HG03520 (cell line): Measurements from ENCODE around the gene MASP1.

Experiments
- ATAC-seq: cut with Tn5 transposase; IDR thresholded peaks from one replicate; pipeline ENCODE4 v1.9.1; 2021; ENCODE audit warnings: mild to moderate bottlenecking, moderate library complexity; ENCODE audit not compliant: unreplicated experiment

MASP1 gene

DNA sequence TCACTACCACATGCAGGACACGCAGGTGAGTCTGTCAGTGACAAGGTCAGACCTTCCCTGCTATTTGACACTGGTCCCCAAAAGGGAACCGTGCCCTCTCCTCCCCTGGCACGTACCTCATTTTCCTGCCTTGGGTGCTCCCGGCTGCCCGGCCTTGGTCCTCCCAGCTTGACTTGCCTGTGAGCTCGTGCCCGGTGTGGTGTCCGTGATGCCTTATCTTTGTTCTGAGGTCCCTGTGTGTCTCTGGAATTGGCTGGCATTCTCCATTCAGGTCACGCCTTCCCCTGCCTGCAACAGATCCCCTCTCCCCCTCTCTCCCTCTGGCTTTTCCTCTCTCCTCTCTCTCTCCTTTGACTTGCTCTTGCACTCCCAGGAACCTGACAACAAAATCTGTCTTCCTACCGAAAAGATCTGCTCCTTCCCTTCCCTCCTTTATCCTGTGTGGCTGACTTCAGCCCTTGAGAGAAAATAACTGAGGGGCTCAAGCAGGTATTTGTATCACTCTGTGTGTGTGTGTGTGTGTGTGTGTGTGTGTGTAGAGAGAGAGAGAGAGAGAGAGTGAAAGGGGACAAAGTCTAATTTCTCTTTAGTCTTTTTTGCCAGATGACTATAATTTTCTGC lies at the start of gene MASP1:
Gene MASP1, minus strand, starts transcription at position 226 of the 621 bp plus-strand sequence. Its CDS starts 105 bp downstream, at position 121.
- no peak for ATAC-seq

- ATAC-seq = no peak
Observed at GRCh38 chr3:187340578-187340977, 49.0 kb upstream of the MASP1 start.

DNA sequence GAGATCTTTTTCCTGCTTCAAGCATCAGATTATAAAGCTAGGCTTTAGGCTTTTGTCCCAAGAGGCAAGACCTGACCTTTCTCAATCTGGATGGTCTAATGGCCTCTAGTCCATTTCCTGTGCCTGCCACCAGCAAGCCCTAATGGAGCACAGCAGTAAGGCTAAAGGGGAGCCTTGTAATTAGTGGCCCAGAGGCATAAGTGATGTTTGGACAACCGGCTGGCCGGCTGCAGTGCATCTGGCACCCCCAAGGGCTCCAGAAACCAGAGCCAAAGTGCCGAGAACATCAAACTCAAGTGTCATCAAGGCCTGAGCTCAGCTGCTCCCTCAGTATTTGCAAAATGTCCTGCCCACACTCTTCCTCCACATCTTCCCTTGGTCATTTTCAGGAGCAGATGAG lies 44.8 kb upstream of the MASP1 start:
- no peak for ATAC-seq

- ATAC-seq = no peak
Observed at GRCh38 chr3:187334904-187335303, 43.4 kb upstream of the MASP1 start.

DNA sequence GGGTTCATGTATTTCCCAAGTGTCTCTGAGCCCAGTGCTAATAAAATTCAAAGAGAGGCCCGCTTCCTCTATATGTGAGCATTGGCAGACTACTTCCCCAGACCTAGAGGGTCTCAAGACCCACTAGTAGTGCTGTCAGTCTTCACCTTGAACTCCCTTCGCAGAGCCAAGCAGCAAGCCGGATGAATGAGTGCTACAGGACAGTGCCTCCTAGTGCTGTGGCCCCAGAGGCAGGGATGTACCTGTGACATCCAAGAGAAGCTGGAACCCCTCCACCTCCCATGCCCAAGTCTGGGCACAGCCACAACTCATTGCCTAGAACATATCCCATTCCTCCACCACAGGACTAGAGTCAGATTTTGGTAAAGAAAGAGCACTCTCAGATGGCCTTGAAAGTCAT lies 37.2 kb upstream of the MASP1 start:
- ATAC-seq = no peak

DNA sequence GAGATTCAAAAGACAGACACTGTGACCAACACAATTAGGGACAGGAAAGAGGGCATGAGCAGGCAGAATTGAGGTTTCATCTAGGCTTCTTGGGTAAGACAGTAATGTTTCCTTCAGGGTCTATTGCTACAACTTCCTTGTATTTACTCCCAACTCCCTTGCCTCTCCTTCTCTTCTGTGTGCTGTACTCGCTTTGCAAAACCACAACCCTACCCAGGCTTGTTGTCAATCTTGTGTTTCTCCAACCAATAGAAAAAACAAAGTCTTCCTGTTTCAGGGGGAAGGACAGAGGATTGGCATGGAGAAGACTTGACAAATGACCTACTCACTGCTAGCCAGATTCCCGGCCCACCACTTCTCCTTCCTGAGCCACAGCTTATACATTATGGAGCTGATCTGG lies 36.3 kb upstream of the MASP1 start:
- no peak for ATAC-seq

DNA sequence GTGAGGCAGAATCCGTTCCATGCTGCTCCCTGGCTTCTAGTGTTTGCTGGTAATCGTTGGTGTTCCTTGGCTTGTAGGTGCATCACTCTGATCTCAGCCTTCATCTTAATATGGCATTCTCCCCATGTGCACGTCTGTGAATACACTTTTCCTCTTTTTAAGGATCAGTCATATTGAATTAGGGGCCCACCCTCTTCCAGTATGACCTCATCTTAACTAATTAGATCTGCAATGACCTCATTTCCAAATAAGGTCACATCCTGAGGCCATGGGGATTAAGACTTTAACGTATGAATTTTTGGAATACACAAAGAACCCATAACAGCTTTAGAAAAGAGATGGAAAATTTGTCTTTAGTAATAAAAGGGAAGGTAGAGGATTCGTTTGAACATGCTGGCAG lies 34.1 kb upstream of the MASP1 start:
- no peak for ATAC-seq

DNA sequence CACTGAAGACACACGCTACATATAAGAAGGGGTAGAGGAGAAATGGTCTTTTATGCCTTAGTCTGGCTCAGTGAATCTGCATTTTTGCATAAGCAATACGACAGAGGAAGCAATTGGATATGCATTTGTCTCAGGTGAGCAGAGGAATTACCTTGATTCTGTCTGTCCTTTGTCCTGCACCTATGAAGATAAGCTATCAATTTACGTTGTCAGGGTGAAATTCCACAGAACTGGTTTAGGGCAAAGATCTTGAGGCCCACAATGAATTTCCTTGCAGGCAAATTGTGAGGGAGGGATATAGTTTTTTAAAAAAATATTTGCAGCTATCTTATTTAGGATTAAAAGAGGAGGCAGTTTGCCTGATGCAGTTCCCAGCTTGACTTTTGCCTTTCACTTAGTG lies 31.6 kb upstream of the MASP1 start:
- no peak for ATAC-seq

DNA sequence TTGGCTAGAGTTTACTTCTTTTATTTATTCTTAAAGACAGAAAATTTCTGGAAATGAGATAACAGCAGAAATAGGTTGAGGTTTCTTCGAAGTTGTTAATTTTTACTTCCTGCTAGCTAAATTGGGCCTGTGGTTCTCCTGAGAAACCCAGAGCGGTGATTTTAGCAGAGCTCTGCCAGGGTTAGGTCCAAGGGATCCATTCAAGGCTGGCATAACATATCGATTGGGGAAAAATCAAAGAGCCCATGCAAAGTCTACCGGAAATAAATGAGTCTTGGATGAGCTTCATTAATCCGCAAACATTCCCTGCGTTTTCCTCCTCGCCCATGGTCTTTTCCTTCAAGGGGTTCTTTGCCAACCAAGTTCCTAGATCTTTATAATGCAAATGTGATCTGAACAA lies 30.8 kb upstream of the MASP1 start:
- ATAC-seq = no peak

- no peak for ATAC-seq
Observed at GRCh38 chr3:187321766-187322165, 30.2 kb upstream of the MASP1 start.

DNA sequence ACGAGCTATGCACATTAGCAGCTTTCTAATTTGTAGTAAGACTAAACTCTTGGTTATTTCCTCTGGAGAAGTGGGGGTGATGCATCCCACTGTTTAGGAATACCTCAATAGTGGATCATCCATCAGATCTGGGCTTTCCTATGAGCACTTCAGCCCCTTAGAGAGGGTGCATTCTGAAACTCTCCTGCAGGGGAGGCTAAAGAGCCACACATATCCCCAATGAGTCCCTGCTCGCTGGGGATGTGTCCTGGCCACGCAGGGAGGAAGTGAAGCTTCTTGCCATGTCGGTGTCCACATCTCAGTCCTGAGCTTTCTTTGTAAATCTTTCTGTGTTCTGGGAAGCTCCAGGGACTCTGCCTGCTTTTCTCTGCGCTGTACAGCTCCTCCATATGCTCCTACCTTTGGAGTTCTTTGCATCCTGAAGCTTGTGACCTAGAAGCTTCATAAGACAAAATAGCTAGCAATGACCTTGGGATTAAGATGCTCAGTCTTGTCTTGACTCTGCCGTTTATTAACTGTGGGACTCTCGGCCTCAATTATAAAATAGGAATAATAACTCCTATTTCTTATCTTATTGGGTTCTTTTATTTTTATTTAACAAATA lies 28.3 kb upstream of the MASP1 start:
- no peak for ATAC-seq

GRCh38 chr3:187318819-187319616 lies 27.5 kb upstream of the MASP1 start:
- ATAC-seq = no peak

- no peak for ATAC-seq
Observed at GRCh38 chr3:187315872-187316271, 24.3 kb upstream of the MASP1 start.

- ATAC-seq = no peak
Observed at GRCh38 chr3:187314176-187314575, 22.6 kb upstream of the MASP1 start.

GRCh38 chr3:187310954-187311470 lies 19.5 kb upstream of the MASP1 start:
- no peak for ATAC-seq

DNA sequence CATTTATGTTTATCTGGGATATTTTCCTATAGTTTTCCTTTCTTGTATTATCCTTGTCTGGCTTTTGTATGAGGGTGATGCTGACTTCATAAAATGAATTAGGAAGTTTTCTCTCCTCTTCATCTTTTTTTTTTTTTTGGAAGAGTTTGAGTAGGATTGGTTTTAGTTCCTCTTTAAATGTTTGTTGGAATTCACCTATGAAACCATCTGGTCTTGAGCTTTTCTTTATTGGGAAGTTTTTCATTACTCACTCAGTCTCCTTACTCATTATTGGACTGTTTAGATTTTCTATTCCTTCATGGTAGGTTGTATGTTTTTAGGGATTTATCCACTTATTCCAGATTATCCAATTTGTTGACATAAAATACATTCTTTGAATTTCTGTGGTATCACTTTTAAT lies 18.7 kb upstream of the MASP1 start:
- no peak for ATAC-seq

DNA sequence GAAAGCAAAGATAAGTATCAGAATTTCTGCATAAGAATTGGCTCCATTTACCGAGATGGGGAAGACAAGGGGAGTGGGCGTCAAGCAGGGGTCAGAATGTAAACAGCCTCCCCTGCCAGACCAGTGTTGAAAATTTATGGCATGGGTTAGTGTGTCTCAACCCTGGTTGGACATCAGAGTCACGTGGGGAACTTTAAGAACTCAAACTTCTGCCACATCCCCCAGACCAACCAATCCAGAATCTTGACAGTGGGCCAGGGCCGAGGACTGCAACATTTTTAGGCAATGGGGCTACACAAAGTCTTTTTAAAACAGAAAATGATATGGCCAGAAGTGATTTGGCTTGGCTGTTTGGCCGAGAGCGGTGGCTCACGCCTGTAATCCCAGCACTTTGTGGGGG lies 14.3 kb upstream of the MASP1 start:
- ATAC-seq = no peak

DNA sequence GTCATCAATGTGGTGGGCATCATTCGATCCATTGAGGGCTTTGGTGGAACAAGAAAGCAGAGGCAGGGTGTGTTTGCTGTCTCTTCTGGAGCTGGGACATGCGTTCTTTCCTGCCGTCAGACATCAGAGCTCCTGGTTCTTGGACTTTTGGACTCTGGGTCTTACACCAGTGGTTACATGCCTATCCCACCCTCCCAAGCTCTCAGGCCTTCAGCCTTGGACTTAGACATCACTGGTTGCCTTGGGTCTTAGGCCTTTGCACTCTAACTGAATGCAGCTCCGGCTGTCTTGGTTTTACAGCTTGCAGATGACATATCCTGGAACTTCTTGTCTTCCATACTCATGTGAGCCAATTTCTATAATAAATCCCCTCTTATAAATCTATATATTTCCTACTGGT lies 8.1 kb upstream of the MASP1 start:
- ATAC-seq = no peak

DNA sequence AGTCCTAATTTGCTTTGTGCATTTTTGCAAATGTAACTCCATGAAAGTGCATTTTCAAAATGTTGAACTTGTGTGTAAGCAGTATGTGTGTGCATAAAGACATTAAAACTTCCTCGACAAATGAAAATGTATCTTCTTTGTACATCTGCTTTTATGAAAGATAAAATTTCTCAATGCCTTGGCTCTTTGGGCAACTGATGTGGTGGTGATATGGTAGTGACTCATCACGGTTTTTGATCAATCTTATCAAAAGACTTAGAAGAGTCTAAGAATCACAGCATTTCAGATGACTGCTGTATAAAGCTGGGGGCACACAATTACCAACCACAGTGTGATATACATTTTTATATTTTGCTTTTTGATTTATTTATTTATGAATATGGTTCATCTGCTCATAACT lies 5.4 kb upstream of the MASP1 start:
- ATAC-seq = no peak

DNA sequence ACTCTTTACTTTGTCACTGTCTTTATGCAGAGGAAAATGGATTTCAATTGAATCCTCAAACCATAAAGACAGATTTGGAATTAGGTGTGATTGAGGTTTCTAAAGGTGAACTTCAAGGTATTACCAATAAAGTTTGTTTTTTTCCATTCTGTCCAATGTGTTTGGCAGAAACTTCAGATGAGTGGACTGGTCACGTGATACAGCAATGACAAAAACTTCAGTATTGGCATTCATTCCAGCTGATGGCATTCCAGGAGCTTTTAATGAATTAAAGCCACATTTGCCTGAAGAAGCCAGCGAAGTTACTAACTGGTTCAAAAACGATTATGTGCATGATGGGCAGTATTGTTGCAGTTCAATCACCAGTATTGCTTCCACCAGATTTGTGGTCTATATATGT lies 4.5 kb upstream of the MASP1 start:
- ATAC-seq = no peak

- no peak for ATAC-seq
Observed at GRCh38 chr3:187295316-187296034, 3.9 kb upstream of the MASP1 start.
